ENCODE measurements around the gene ASTN2. TPM values are rescaled to one million over a fixed set of nuclear protein-coding genes. Genes with fewer than 3 reads are reported as not detected.

Gene ASTN2
- total and polyA plus RNA-seq, 10 of the 15 experiments (the other 5 are each of a cell fraction or from before 2014, with no cell fraction given), result 1.4 to 15.7 (median 7.0) TPM

DNA sequence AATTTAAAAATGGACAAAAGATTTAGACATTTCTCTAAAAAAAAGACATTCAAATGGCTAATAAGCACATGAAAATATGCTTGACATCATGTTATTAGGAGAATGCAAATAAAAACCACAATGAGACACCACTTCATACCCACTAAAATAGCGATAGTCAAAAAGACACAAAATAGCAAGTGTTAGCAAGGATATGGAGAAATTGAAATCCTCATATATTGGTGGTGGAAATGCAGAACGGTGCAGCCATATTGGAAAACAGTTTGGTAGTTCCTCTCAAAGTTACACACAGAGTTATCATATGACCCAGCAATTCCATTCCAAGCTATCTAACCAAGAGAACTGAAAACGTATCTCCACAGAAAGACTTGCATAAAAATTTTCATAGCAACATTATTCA is 955.3 kb downstream of the ASTN2 start:
- POLR2A ChIA-PET, result no interaction called here

More for the DNA sequence above, 955.3 kb downstream of the ASTN2 start:
- no peaks in the 10 kb centered on the region for H4K20me1 ChIP-seq (ENCODE audit: control insufficient read depth, insufficient read depth)
- no peaks in the 10 kb centered on the region for H3K36me3 ChIP-seq (ENCODE audit: control insufficient read depth in 2 of 2, insufficient read depth in 2 of 2, low read length in 1 of 2)
- H3K4me3 ChIP-seq, result no peak overlapping the region
- H3K27ac ChIP-seq (ENCODE audit: control insufficient read depth, insufficient read depth), result no peak overlapping the region
- intact Hi-C loops (cut with micrococcal nuclease; ENCODE audit: unreplicated experiment), result no loop called here
- BruUV-seq (replicated peaks), result no TSS peak
- no peaks in the 10 kb centered on the region for H3K79me2 ChIP-seq (ENCODE audit: control insufficient read depth, insufficient read depth, low read length)
- SMC1A ChIA-PET (ENCODE audit: uncharacterized antibody, unreplicated experiment), result no interaction called here
- no peak for FAIRE-seq
- H3K27me3 ChIP-seq (replicated peaks in 1 of 2; ENCODE audit: control insufficient read depth in 2 of 2, insufficient read depth in 2 of 2, low read length in 1 of 2), result no peaks in the 10 kb centered on the region
- CTCF ChIA-PET, result no interaction called here
- 33% methylated on average over 3 of the region's 3 CpGs for WGBS (ENCODE audit: insufficient coverage, insufficient replicate concordance, low lambda C conversion rate, missing lambda C conversion rate)
- no peak overlapping the region for H3K9ac ChIP-seq (ENCODE audit: control insufficient read depth, insufficient read depth, low read length)
- in situ Hi-C loops (cut with MboI), result no loop called here
- DNase-seq (ENCODE audit: low read depth, low spot score), result no peak
- TF ChIP-seq, protein P1, sequence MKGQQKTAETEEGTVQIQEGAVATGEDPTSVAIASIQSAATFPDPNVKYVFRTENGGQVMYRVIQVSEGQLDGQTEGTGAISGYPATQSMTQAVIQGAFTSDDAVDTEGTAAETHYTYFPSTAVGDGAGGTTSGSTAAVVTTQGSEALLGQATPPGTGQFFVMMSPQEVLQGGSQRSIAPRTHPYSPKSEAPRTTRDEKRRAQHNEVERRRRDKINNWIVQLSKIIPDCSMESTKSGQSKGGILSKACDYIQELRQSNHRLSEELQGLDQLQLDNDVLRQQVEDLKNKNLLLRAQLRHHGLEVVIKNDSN (IDR thresholded peaks at IDR 0.05; ENCODE audit: borderline replicate concordance, extremely low read length, insufficient read depth, low read depth, low read length), result no peak
- TF ChIP-seq BMI1 (IDR thresholded peaks at IDR 0.05; ENCODE audit: borderline replicate concordance) (no peak), STAT1 (conservative IDR thresholded peaks at IDR 0.05) (no peak), NR2C2 (IDR thresholded peaks at IDR 0.05; ENCODE audit: borderline replicate concordance, control insufficient read depth, insufficient read length, low read depth) (no peak), ZNF274 (IDR thresholded peaks at IDR 0.05; ENCODE audit: insufficient read depth, insufficient read length) (no peak), NFIC (IDR thresholded peaks at IDR 0.05; ENCODE audit: low read depth, low read length) (no peak), RB1 (IDR thresholded peaks at IDR 0.05; ENCODE audit: borderline replicate concordance) (no peak), ZBED1 (IDR thresholded peaks at IDR 0.05; ENCODE audit: borderline replicate concordance) (no peak), TBL1XR1 (IDR thresholded peaks at IDR 0.05; ENCODE audit: low read depth, low read length) (no peak)
- TF ChIP-seq, protein P2, sequence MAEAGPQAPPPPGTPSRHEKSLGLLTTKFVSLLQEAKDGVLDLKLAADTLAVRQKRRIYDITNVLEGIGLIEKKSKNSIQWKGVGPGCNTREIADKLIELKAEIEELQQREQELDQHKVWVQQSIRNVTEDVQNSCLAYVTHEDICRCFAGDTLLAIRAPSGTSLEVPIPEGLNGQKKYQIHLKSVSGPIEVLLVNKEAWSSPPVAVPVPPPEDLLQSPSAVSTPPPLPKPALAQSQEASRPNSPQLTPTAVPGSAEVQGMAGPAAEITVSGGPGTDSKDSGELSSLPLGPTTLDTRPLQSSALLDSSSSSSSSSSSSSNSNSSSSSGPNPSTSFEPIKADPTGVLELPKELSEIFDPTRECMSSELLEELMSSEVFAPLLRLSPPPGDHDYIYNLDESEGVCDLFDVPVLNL (IDR thresholded peaks at IDR 0.05; ENCODE audit: low read depth, low read length), result no peak
- RAD21 ChIA-PET (ENCODE audit: unreplicated experiment), result no interaction called here
- no peak overlapping the region for H2AFZ ChIP-seq (ENCODE audit: control insufficient read depth, low read depth, low read length)
- no peak overlapping the region for H3K4me2 ChIP-seq (ENCODE audit: control insufficient read depth, insufficient read depth)
- no peaks in the 10 kb centered on the region for H3K4me1 ChIP-seq (ENCODE audit: control insufficient read depth, insufficient read depth, low read length)
- no peak for ATAC-seq
- H3K9me3 ChIP-seq (replicated peaks; ENCODE audit: control insufficient read depth, insufficient read depth, low read length), result peaks cover 2% of the 10 kb centered on the region; the same call in 2 of the 3 replicates
